OCI-LY1 (cell line): ENCODE data around the gene OR14C36.

Source experiments
- H2AFZ ChIP-seq: fragments of 200-600 bp; sonication (generic), shearing (Covaris generic); 2 replicates; pipeline ENCODE4 v1.6.0; 2014; ENCODE audit warnings: antibody characterized with exemption, mild to moderate bottlenecking, low read length
- H3F3A ChIP-seq: fragments of 200-600 bp; sonication (generic), shearing (Covaris generic); 2 replicates; pipeline ENCODE4 v1.6.0; 2014; ENCODE audit warnings: mild to moderate bottlenecking, antibody characterized with exemption, low read length, moderate library complexity; ENCODE audit not compliant: insufficient read depth
- H3K27ac ChIP-seq: fragments of 200-600 bp; sonication (generic); 2 replicates; pipeline ENCODE4 v1.5.1; 2014; ENCODE audit warnings: low read length, mixed run types, mild to moderate bottlenecking, low read depth; ENCODE audit not compliant: poor library complexity, severe bottlenecking
- H3K27me3 ChIP-seq: fragments of 200-600 bp; sonication (generic); 2 replicates; pipeline ENCODE4 v1.6.0; 2014; ENCODE audit warnings: antibody characterized with exemption, mild to moderate bottlenecking, low read length, moderate library complexity; ENCODE audit not compliant: insufficient read depth
- H3K36me3 ChIP-seq: fragments of 200-600 bp; sonication (generic); 2 replicates; pipeline ENCODE4 v1.6.1; 2014; ENCODE audit warnings: mild to moderate bottlenecking, antibody characterized with exemption, low read length, moderate library complexity, mixed read lengths; ENCODE audit not compliant: insufficient read depth
- H3K4me1 ChIP-seq: fragments of 200-600 bp; sonication (generic); 2 replicates; pipeline ENCODE4 v1.5.1; 2014; ENCODE audit warnings: mild to moderate bottlenecking, low read length, moderate library complexity; ENCODE audit not compliant: insufficient read depth, severe bottlenecking
- H3K4me2 ChIP-seq: fragments of 200-600 bp; sonication (generic), shearing (Covaris generic); 2 replicates; pipeline ENCODE4 v1.6.1; 2014; ENCODE audit warnings: low read length
- H3K4me3 ChIP-seq: fragments of 200-600 bp; sonication (generic); 2 replicates; pipeline ENCODE4 v1.5.1; 2014; ENCODE audit warnings: low read length, low read depth, mild to moderate bottlenecking, mixed read lengths; ENCODE audit not compliant: poor library complexity, severe bottlenecking
- H3K79me2 ChIP-seq: fragments of 200-600 bp; shearing (Covaris generic); 2 replicates; pipeline ENCODE4 v1.6.1; 2016; ENCODE audit warnings: mixed run types, low read length, mixed read lengths; ENCODE audit not compliant: insufficient read depth
- H3K9ac ChIP-seq: fragments of 200-600 bp; sonication (generic), shearing (Covaris generic); 2 replicates; pipeline ENCODE4 v1.6.1; 2014; ENCODE audit warnings: mild to moderate bottlenecking, low read length, mixed read lengths
- H3K9me2 ChIP-seq: fragments of 200-600 bp; sonication (generic), shearing (Covaris generic); 2 replicates; pipeline ENCODE4 v1.6.1; 2014; ENCODE audit warnings: low read depth, mild to moderate bottlenecking, low read length, mixed read lengths
- H3K9me3 ChIP-seq: fragments of 200-600 bp; shearing (Covaris generic); 2 replicates; pipeline ENCODE4 v1.6.1; 2014; ENCODE audit warnings: low read length, mixed read lengths
- H4K20me1 ChIP-seq: fragments of 200-600 bp; sonication (generic), shearing (Covaris generic); 2 replicates; pipeline ENCODE4 v1.6.0; 2016; ENCODE audit warnings: mild to moderate bottlenecking, low read length; ENCODE audit not compliant: insufficient read depth
- CTCF ChIP-seq: fragments of 200-600 bp; sonication (generic), shearing (Covaris generic); IDR thresholded peaks from 2 replicates; pipeline ENCODE4 v1.5.1; 2017; ENCODE audit warnings: mild to moderate bottlenecking, antibody characterized with exemption, low read length, moderate library complexity, mixed read lengths
- EZH2 ChIP-seq: fragments of 200-600 bp; sonication (generic), shearing (Covaris generic); IDR thresholded peaks from 2 replicates; pipeline ENCODE4 v1.8.0; 2017; ENCODE audit warnings: borderline replicate concordance, mixed run types, mild to moderate bottlenecking, antibody characterized with exemption, low read length, moderate library complexity, mixed read lengths

OR14C36 gene

DNA sequence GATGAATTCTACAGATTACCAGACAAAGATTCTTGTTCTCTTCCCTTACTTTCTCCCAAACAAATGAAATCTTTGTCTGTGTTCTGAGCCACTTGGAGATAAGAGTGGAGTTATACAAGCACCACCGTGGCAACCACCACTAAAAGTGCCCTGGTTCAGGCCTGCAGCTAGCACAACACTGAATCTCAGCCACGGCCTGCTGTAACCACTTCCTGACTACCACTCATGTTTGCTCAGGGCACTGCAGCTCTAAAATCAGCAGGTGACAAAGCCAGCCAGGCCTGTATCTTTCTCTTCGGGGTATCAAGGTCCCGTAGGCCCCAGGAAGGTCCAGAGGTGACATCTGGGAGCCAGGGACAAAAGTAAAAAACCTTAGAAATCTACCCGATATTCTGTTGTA is 23.8 kb downstream of the OR14C36 start:
- no peak overlapping the region for H3K4me2 ChIP-seq
- no peaks in the 10 kb centered on the region for H3K9me3 ChIP-seq

DNA sequence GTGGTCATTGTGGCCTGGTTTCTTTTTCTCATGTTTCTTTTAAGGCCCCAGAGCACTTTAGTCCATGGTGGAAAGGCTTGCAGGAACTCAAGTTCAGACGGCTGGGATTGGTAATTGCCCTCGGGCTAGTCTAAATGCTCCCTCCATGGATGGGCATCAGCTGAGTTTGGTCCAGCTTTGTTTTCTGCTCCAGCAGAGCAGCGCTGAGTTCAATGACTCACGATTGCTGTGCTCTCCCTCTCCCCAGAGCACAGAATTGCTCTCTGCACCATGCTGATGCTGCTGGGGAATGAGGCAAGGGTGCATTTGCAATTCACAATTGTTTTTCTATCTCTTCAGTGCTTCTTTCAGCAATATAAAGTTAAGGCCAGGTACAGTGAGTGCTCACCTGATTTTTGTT is 25.2 kb downstream of the OR14C36 start:
- no peaks in the 10 kb centered on the region for H3K9me3 ChIP-seq
- no peak overlapping the region for H3K27ac ChIP-seq
- H4K20me1 ChIP-seq = no peaks in the 10 kb centered on the region
- no peaks in the 10 kb centered on the region for H3K9me2 ChIP-seq
- no peaks in the 10 kb centered on the region for H3K27me3 ChIP-seq
- no peak overlapping the region for H3K4me2 ChIP-seq
- H3K4me3 ChIP-seq = no peak overlapping the region
- H3K9ac ChIP-seq = no peak overlapping the region
- no peak for TF ChIP-seq EZH2
- TF ChIP-seq CTCF = no peak
- H3K79me2 ChIP-seq = no peaks in the 10 kb centered on the region
- no peak overlapping the region for H2AFZ ChIP-seq
- H3K36me3 ChIP-seq = no peaks in the 10 kb centered on the region
- no peaks in the 10 kb centered on the region for H3F3A ChIP-seq
- no peaks in the 10 kb centered on the region for H3K4me1 ChIP-seq

More for the DNA sequence above, 23.8 kb downstream of the OR14C36 start:
- no peak overlapping the region for H2AFZ ChIP-seq
- H3K36me3 ChIP-seq = no peaks in the 10 kb centered on the region
- no peaks in the 10 kb centered on the region for H3F3A ChIP-seq
- TF ChIP-seq EZH2 (no peak), CTCF (no peak)
- no peak overlapping the region for H3K27ac ChIP-seq
- H3K27me3 ChIP-seq = no peaks in the 10 kb centered on the region
- H3K9me2 ChIP-seq = no peaks in the 10 kb centered on the region
- no peaks in the 10 kb centered on the region for H4K20me1 ChIP-seq
- no peaks in the 10 kb centered on the region for H3K4me1 ChIP-seq
- H3K9ac ChIP-seq = no peak overlapping the region
- no peak overlapping the region for H3K4me3 ChIP-seq
- no peaks in the 10 kb centered on the region for H3K79me2 ChIP-seq

DNA sequence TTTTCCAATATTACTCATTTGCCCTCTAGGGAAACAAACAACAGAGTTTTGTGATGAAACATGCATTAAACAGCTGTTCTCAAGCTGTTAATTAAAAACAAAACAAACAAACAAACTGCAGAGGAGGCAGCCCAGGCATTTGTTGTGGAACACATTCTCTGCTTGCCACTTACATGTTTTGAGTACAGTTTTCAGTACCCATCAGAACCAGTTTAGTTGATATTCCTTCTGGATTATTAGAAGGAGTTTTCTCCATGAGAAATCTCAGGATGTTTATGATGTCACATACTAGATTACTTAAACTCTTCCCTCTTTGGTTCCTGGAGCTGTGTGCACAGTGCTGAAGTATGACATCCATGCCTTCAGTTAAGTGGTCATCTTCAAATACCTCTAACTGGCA is 26.9 kb downstream of the OR14C36 start, which contains the start of gene OR2T6:
OR2T6 (plus strand) TSS at position 301 of the 400 bp plus-strand sequence. CDS start 11,863 bp downstream, outside the sequence.
- no peaks in the 10 kb centered on the region for H3K27me3 ChIP-seq

More for the DNA sequence above, 26.9 kb downstream of the OR14C36 start, which contains the start of gene OR2T6:
- Histone ChIP-seq H3F3A (no peaks in the 10 kb centered on the region), H3K9ac (no peak within 1 kb of the TSS), H3K9me2 (no peaks in the 10 kb centered on the region), H4K20me1 (no peaks in the 10 kb centered on the region), H3K4me3 (no peak within 1 kb of the TSS), H3K9me3 (no peaks in the 10 kb centered on the region), H3K79me2 (no peaks in the 10 kb centered on the region), H3K4me2 (no peak within 1 kb of the TSS), H2AFZ (no peak within 1 kb of the TSS), H3K4me1 (no peaks in the 10 kb centered on the region), H3K36me3 (no peaks in the 10 kb centered on the region), H3K27ac (no peak within 1 kb of the TSS)
- TF ChIP-seq EZH2 = no peak
- no peak for TF ChIP-seq CTCF
